HG03066 (cell line): ENCODE measurements around the gene CD300LD.
"Not testable (repeated sequence)": the region's sequence is repeated elsewhere in the genome, so short reads cannot be mapped to it uniquely, and the experiment has no call there.

Source experiments
- ATAC-seq: cut with Tn5 transposase; IDR thresholded peaks from one replicate; pipeline ENCODE4 v1.9.1; 2021; ENCODE audit warnings: low read depth; ENCODE audit not compliant: unreplicated experiment

The CD300LD gene

GRCh38 chr17:74592087-74592990 lies at the start of gene CD300LD:
TSS of gene CD300LD (minus strand) at chr17:74592283. CDS start at chr17:74592202, 81 bp downstream.
- no peak for ATAC-seq

GRCh38 chr17:74641224-74641957 lies 49.3 kb upstream of the CD300LD start:
- no peak for ATAC-seq

- ATAC-seq = no peak
These were observed 47.6 kb upstream of the CD300LD start for GRCh38 chr17:74639704-74640151.

GRCh38 chr17:74637926-74638325 lies 45.8 kb upstream of the CD300LD start:
- no peak for ATAC-seq

GRCh38 chr17:74637265-74637664 lies 45.2 kb upstream of the CD300LD start:
- no peak for ATAC-seq

- not testable (repeated sequence) for ATAC-seq
These were observed 44.5 kb upstream of the CD300LD start for GRCh38 chr17:74636541-74637085.

GRCh38 chr17:74635418-74635817 lies 43.3 kb upstream of the CD300LD start:
- ATAC-seq = no peak

GRCh38 chr17:74633326-74633725 lies 41.2 kb upstream of the CD300LD start:
- ATAC-seq = no peak

GRCh38 chr17:74632617-74633016 lies 40.5 kb upstream of the CD300LD start:
- ATAC-seq = no peak

- ATAC-seq = no peak
These were observed 39.7 kb upstream of the CD300LD start for GRCh38 chr17:74631468-74632450.

- ATAC-seq = not testable (repeated sequence)
These were observed 38.2 kb upstream of the CD300LD start for GRCh38 chr17:74630251-74630650.

GRCh38 chr17:74625661-74626060 lies 33.6 kb upstream of the CD300LD start:
- no peak for ATAC-seq

GRCh38 chr17:74624131-74624530 lies 32.0 kb upstream of the CD300LD start:
- ATAC-seq = no peak

GRCh38 chr17:74623693-74624093 lies 31.6 kb upstream of the CD300LD start, which contains the start of gene CD300E:
TSS of gene CD300E (minus strand) at chr17:74623738. CDS start at chr17:74623621, 117 bp downstream.
- ATAC-seq = no peak

GRCh38 chr17:74619077-74619673 lies 27.1 kb upstream of the CD300LD start:
- no peak for ATAC-seq

GRCh38 chr17:74618451-74618850 lies 26.4 kb upstream of the CD300LD start:
- no peak for ATAC-seq

- ATAC-seq = no peak
These were observed 24.6 kb upstream of the CD300LD start for GRCh38 chr17:74616696-74617095.

GRCh38 chr17:74612046-74612445 lies 20.0 kb upstream of the CD300LD start:
- ATAC-seq = no peak

- ATAC-seq = no peak
These were observed 18.0 kb upstream of the CD300LD start for GRCh38 chr17:74610108-74610507.

- ATAC-seq = no peak
These were observed 16.4 kb upstream of the CD300LD start for GRCh38 chr17:74608511-74608910.
